ENCODE results near the gene SLC29A4.

- TF ChIP-seq EZH2 (IDR thresholded peaks at IDR 0.05) = no peak
- TF ChIP-seq, protein P1, sequence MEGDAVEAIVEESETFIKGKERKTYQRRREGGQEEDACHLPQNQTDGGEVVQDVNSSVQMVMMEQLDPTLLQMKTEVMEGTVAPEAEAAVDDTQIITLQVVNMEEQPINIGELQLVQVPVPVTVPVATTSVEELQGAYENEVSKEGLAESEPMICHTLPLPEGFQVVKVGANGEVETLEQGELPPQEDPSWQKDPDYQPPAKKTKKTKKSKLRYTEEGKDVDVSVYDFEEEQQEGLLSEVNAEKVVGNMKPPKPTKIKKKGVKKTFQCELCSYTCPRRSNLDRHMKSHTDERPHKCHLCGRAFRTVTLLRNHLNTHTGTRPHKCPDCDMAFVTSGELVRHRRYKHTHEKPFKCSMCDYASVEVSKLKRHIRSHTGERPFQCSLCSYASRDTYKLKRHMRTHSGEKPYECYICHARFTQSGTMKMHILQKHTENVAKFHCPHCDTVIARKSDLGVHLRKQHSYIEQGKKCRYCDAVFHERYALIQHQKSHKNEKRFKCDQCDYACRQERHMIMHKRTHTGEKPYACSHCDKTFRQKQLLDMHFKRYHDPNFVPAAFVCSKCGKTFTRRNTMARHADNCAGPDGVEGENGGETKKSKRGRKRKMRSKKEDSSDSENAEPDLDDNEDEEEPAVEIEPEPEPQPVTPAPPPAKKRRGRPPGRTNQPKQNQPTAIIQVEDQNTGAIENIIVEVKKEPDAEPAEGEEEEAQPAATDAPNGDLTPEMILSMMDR (IDR thresholded peaks at IDR 0.05) = no peak
- no peak for TF ChIP-seq EZH2phosphoT487 (IDR thresholded peaks at IDR 0.05)
Measured at GRCh38 chr7:5300366-5300765, 17.6 kb downstream of the SLC29A4 start.

Measured in neural progenitor cell (in vitro differentiated cells).